Pulmonary artery endothelial cell (primary cell): ENCODE results near the gene GPR12. TPM values are rescaled to one million over a fixed set of nuclear protein-coding genes. Genes with fewer than 3 reads are reported as not detected.

Experiments used
- DNase-seq: peaks from one replicate; pipeline ENCODE4 v3.0.0-alpha.2; 2011; ENCODE audit warnings: low read depth, low spot score
- total RNA-seq: library from RNA; depleted of rRNA; stranded (reverse); fragments of >200 nt; gene quantifications from 2 replicates; pipeline ENCODE4 v1.2.3, GENCODE V29; 2014

Gene GPR12, protein sequence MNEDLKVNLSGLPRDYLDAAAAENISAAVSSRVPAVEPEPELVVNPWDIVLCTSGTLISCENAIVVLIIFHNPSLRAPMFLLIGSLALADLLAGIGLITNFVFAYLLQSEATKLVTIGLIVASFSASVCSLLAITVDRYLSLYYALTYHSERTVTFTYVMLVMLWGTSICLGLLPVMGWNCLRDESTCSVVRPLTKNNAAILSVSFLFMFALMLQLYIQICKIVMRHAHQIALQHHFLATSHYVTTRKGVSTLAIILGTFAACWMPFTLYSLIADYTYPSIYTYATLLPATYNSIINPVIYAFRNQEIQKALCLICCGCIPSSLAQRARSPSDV
- total RNA-seq: not detected in 2 replicates

DNA sequence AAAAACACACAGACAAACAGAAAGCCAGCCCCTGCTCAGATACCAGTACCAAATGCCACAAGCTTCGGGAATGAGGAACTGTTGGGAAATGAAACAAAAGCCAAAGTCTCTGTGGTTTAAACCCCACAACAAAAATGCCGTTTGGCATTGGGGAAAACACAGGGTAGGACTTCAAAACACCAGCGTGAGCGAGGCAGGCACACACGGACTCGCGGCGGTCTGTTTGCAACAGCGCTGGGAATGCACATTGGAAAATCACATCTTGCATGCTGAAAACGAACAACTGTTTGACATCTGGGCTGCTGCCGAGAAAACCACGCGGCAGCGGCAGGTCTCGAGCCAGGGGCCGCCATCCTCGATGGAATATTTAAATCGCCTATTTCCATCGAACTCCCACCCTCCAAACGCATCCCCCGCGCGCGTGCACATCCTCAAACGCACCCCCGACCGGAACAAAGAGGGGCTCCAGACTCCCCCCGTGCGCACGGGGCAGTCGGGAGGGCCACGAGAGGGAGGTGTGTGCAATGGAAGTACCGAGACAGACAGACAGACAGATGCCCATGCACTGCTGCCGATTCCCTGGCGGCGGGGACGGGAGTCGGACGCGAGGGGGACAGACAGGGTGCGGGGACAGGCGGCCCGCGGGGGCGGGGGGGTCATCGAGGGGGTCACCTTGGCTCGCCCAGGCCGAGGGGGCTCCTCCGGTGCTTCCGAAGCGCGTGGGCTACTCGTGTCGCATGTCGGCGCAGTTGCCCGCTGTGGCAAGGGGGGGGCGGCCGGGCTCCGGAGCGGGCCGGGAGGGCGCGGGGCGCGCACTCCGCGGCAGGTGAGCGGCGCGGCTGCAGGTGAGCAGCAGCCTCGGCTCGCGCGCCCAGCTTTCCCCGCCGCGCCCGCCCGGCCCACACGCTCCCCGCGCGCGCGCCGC is at the start of gene GPR12:
Gene GPR12, minus strand, starts transcription at position 880 of the 925 bp plus-strand sequence. CDS start 959 bp downstream, outside the sequence.
- DNase-seq: no peak

DNA sequence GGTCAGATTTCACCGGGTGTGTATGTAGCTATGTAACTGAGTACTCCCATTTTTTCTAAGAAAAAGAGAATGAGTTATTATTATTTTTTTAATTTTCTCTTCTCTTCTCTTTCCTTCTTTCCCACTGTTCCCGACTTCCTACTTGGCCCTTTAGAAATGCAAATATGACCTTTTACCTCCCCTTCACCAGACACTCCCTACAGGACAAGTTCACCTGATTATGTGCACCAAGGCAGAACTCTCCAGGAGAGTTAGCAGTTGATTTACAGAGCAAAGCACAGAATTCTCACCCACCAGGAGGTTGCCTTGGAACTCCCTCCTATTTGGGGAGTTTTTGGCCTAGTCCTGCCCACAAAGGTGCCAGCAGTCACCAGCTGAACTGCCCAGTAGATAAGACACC is 49.5 kb upstream of the GPR12 start:
- no peak for DNase-seq

DNA sequence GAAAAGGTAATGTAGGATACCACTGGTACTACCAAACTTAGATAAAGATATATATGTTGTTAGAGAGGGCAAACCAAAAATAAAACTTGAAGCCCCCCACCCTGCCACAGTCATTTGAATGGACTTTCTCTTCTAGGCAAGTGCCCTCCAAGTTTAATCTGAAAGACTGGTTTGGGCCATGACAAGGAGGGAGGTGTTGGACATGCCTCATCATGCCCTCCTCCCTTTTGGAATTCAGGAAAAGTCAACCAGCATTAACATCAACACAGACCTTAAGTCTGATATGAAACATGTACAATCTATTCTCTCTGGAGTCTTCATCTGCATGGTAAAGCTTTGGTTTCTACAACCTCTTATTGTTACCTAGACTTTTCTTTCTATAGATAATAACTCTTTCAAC is 46.3 kb upstream of the GPR12 start:
- DNase-seq: no peak

DNA sequence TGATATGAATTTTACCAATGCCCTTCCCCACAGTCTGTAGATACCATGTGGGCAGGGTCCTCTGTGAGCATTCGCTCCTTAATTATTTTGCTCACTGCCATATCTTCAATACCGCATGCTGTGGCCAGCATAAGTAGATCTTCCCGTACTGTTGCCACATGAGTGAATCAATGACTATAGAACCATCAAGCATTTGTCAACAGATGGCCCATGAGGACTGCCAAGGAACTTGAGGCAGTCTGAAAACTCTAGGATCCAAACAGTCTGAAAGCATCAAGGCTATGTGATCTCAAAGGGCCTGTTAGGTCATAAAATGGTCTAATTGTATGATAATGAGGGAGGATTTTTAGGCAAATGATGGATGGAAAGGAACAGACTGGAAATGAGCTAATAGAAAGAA is 27.4 kb upstream of the GPR12 start:
- DNase-seq: no peak

DNA sequence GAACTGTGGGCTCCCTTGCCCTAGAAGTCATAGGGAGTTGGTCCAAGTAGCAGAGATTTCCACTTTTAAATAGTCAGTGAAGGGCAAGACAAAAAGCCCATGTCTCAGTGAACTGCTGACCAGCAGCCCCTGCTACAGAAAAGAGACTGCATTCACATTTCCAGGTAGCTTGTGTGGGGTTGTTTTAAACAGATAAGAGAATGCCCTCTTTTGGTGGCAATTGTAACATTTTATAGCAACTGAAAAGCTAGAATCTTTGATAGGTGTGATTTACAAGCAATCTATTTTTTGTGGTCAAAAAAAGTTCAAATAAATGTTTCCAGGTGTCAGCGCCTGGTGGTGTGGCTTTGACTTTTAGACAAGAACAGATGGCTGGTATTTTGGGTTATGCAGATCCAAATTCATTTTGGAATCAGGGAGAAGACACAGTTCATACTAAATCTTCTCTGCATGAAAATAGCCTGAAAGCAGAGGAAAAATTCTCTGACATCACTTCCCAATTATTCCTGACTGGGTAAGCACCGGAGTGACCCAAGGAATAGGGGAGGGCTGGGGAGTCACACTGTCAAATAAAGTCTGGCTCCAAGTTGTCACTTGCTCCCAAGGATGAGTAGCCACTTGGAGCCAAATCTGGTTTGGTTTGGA is 26.2 kb upstream of the GPR12 start:
- DNase-seq: no peak

DNA sequence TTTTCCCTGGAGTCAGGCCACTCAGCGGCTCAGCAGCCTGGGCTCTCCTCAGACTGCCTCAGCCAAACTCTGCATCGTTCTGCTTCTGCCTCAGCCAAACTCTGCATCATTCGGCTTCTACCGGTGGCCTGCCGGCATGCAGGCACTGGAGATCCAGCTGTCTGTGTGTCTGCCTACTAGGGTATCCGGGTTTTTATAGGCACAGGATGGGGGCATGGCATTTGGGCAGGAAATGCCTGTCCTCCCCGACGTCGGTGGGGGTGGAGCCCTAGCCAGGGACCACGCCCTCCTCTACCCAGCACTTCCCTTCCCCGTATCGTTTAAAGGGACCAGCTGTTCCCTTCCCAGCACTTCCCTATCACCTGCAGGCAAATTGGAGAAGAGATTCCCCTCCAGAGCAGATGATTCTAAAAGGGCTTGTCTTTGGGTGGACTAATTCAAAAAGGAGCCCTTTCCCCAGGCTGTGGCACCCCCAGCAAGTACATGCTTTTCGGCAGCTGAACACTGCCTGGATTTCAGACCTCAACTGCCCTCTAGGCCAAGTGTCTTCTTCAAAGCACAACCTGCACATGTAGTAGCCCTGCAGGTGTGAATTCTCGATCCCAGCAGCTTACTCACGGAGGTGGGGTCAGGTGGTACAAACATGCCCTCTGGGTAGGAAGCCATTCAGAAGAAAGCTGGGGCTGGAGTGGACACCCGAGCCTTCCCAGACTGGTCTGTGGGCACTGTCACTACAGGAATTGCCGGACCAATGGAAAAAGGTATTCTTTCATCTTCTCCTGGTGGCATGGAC is 25.4 kb upstream of the GPR12 start:
- no peak for DNase-seq

DNA sequence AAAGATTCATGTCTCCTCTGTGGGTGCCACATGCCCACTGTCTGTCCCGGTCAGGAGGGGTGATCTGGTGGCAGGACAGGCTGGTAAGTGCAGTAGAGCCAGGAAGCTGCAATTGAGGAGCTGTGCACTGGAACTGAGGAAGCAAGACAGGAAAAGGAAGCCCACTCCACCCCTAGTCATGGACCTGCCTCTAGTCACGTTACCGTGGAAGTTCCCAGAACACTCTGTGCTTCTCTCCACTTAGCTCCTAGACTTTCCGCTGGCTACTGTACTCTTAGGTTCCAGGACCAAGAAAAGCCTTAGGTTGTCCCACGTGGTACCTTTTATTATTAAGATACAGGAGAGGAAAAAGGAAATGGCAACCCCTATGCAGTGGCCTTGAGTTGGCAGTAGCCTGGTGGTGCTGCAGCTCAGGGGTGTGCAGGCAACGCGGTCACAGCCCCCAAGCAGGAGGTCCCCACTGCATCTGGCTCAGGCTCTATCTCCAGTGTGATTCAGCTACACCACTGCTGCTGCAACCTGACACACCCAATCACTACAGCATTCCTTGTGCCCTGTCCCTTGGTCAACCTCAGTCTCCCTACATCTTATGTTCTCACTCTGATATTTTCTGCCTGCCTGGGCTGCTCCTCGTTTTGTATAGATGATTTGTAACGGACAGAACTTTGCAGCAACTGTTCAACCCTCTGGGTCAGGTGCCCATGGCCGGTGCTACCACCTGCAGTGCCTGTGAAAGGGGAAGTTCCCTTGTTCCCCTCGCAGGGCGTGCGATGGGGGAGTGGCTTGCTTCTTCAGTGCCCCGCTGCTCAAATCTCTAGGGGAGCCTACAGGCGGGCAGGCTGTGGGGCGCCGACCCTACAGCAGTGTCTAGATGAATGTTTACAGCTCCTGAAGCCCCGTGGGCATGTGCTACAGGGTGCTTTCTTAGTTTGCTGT is 24.4 kb upstream of the GPR12 start:
- DNase-seq: no peak

DNA sequence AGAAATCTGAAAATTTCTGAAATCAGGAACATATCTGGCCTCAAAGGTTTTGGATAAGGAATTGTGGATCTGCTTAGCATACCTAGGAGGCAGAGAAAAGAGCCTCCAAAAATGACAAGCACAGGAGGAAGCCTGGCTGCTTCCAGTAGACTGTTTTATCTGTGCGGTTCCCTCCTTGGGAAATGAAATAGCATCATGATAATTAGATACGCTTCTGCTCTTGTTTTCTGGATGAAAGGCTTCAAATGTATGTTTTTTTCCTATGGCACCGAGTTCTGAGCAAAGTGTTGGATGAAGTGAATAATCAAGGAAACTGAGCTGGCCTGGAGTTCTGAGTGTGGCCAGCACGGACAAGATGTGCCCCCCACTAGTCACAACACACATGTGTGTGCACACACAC is 19.8 kb upstream of the GPR12 start:
- DNase-seq: no peak

DNA sequence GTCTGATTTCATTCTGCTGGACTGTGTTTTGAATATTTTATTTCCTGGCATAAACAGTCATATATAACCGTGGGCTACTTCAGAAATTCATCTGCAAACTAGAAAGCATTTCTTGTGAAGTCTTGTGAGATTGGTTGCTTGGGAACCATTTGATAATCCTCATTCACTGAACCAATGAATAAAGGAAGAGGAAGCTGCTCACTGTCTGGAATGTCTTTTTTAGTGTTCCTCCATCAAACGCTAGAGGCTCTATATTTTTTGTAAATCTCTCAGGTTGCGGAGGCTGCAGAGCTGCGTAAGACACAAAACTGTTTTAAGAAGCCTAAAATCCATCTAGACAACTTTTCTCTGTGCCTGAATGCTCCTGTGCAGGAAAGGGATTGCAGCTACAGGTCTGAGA is 18.7 kb upstream of the GPR12 start:
- no peak for DNase-seq

DNA sequence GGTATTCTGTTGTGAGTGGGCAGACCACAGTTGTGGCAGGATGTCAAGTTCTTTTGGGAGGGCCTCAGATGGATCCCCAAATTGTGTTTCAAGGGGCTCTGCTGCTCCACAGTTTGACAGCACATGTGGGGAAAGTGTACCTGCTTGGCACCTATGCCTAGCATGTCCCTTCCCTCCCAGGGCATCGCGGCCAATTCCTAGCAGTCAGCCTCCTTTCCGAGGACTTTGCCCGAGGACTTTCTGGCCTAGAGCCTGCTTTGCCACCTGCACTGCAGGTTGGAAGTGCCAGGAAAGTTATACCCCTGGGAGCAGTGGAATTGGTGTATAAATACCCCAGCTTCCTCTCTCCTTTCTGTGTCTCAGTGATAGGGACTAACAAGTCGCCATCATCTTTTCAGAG is 11.9 kb upstream of the GPR12 start:
- DNase-seq: no peak

DNA sequence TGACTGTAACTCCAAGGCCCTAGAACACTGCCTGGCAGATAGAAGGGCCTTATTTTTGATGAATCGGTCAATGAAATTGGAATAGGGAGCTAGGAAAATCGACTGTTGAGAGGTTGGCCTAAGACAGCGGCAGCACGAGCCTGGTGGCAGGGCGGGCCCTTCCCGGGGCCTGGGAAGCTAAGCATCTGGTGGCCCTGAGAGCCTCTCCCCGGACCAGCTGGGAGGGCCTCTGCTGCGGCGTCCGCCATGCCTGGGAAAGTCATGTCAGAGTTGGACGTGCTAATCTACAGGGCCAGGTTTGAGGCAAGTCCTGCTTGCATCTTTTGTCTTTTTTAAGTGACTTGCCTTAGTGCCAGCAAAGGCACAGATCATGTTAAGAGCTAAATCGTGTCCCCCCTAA is 11.2 kb upstream of the GPR12 start:
- DNase-seq: no peak

DNA sequence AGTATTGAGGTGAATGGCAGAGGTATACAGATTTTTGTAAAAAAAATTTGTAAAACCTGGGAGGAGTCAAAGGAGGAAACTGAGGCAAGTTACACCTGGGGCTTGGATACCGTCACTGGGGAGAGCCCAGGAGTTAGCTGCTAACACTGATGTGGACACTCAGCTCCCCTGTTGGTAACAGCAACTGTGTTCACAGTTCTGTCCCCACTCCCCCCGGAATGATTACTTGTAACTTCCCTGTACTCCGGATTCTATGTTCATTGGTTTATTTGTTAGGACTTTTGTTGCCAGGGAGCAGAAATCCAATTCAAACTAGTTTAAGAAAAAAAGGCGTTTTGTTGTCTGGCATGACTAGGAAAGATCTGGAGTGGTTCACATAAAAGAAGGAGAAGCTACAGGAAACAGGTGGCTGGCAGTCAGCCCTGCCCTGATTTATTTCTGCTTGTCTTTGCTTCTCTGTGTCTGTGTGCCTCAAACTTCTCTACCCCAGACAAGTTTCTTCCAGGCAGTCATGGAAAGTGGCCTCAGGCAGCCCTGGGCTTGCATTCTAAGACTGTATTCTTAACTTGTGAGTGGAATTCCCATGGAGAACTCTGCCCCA is 2.3 kb upstream of the GPR12 start:
- no peak for DNase-seq

DNA sequence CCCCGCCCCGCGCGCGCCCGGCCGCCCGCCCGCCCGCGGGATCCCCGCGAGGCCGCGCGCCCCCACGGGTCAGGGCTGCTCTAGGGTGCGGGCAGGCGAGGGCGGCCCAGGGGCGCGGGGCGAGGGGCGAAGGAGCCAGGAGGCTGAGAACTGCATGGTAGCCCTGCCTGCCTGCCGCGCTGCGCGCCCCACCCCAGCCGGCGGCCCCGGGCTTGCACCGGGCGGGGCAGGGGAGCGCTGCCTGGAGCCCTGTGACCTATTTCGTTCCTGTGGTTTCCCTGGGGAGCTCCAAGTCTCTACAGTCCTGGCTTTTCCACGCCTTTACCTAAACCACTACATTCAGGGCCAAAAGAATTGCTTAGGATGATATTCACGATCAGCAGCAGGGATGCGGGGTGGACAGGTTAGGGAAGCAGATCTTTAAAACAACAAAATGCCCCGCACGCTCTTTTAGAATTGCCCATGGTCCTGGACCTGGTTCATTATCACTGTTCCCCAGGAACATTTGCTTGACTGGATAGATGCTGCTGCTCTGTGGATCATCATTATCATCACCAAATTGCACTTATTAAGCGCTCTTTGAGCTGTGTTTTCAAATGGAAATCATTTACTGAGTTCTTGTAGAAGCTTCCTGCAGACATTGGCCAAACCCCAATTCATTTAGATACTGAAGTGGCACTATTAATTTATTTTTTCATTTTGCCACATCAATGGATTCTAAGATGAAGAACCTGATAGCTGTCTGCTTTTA is 421 bp upstream of the GPR12 start:
- DNase-seq: no peak

DNA sequence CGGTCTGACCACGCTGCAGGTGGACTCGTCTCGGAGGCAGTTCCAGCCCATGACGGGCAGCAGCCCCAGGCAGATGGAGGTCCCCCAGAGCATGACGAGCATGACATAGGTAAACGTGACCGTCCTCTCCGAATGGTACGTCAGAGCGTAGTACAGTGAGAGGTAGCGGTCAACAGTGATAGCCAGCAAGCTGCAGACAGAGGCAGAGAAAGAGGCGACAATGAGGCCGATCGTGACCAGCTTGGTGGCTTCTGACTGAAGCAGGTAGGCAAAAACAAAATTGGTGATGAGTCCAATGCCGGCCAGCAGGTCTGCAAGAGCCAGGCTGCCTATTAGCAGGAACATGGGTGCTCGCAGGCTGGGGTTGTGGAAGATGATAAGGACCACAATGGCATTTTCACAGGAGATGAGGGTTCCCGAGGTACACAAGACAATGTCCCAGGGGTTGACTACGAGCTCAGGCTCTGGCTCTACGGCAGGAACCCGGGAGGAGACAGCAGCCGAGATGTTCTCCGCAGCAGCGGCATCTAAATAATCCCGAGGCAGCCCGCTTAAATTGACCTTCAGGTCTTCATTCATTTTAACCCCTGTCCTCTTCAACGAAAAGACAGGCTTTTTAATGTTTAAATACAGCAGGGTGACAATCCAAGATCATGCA is 1.2 kb downstream of the GPR12 start:
- DNase-seq: no peak

DNA sequence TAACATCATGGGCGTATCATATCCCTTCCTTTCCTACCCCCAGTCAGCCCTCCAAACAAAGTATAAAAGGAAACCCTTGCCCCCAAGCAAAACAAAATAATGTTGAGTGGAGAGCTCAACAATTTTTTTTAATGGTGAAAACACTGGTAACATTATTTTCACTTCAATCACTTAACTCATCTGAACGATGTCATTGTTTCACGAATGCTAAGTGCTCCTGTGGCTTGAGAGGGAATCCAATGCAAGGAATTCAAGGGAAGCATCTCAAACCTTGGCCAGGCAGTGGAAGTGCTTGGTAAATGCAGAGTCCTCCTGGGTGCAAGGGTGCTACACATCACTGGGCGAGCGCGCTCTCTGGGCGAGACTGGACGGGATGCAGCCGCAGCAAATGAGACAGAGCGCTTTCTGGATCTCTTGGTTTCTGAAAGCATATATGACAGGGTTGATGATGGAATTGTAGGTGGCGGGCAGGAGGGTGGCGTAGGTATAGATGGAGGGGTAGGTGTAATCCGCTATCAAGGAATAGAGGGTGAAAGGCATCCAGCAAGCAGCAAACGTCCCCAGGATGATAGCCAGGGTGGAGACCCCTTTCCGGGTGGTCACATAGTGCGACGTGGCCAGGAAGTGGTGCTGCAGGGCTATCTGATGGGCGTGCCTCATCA is 2.0 kb downstream of the GPR12 start:
- no peak for DNase-seq

DNA sequence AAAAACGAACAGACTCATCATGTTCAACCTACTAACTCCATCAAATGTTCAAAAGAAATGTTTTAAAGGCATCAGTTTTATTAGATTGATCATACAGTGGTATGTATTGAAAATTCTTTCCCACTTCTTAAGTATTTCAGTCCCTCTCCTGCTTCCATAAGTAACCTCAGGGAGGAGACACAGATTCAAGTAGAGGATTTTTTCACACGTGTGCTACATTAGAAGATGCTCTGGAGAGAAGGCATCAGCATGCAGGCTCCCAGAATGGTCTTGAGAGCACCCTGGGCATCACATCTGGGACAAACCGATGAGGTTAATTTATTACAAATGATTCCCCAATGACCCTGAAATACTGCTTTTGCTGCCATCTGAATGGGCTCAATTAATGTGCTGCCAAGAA is 3.6 kb downstream of the GPR12 start:
- no peak for DNase-seq

DNA sequence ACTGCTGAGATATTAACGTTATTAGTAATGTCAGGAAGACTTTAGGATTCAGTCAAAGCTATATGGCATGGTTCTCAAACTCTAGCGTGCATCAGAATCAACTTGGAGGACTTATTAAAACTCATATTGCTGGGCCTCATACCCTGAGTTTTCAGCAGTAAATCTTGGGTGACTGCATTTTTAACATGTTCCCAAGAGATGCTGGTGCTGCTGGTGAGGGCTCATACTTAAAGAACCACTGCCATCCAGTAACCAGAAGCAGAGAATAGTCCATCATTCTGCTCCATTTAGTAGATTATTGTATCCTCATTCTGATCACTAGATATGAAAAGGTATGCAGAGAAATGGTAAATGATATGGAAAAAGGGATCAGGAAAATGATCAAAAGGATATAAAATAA is 7.9 kb downstream of the GPR12 start:
- DNase-seq: no peak

DNA sequence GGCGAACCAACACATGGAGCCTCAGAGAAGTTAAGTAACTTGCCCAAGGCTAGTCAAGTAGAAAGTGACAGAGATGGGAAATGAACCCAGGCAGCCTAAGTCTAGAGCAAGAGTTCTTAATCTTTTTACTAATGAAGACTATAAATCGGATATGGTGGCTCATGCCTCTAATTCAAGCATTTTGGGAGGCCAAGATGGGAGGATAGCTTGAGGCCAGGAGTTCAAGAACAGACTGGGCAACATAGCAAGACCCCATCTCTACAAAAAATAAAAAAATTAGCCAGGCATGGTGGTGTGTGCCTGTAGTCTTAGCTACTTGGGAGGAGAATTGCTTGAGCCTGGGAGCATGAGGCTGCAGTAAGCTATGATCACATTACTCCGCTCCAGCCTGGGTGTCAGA is 10.7 kb downstream of the GPR12 start:
- DNase-seq: no peak
